Measurements from ENCODE around the gene GPR143. TPM values are rescaled to one million over a fixed set of nuclear protein-coding genes. Genes with fewer than 3 reads are reported as not detected.

Gene GPR143
- total and polyA plus RNA-seq, 10 of the 15 experiments (the other 5 are each of a cell fraction or from before 2014, with no cell fraction given) = 0.05 to 0.31 (median 0.15) TPM; not detected in 5

- TF ChIP-seq ZNF687 (IDR thresholded peaks at IDR 0.05) (no peak), STAT3 (IDR thresholded peaks at IDR 0.05; ENCODE audit: low read depth, low read length) (no peak), ZNF24 (IDR thresholded peaks at IDR 0.05) (no peak)
Measured at GRCh38 chrX:9745417-9746115, 20.1 kb downstream of the GPR143 start (continued).

- Histone ChIP-seq H3K79me2 (ENCODE audit: control insufficient read depth, insufficient read depth, low read length) (no peaks in the 10 kb centered on the region), H4K20me1 (ENCODE audit: control insufficient read depth, insufficient read depth) (no peaks in the 10 kb centered on the region), H3K9me3 (replicated peaks; ENCODE audit: control insufficient read depth, insufficient read depth, low read length) (no peaks in the 10 kb centered on the region), H3K36me3 (ENCODE audit: control insufficient read depth in 2 of 2, insufficient read depth in 2 of 2, low read length in 1 of 2) (no peaks in the 10 kb centered on the region), H2AFZ (ENCODE audit: control insufficient read depth, low read depth, low read length) (no peak overlapping the region), H3K4me1 (ENCODE audit: control insufficient read depth, insufficient read depth, low read length) (no peaks in the 10 kb centered on the region), H3K4me2 (ENCODE audit: control insufficient read depth, insufficient read depth) (no peak overlapping the region), H3K27me3 (replicated peaks in 1 of 2; ENCODE audit: control insufficient read depth in 2 of 2, insufficient read depth in 2 of 2, low read length in 1 of 2) (no peaks in the 10 kb centered on the region), H3K9ac (ENCODE audit: control insufficient read depth, insufficient read depth, low read length) (no peak overlapping the region), H3K4me3 (no peak overlapping the region), H3K27ac (ENCODE audit: control insufficient read depth, insufficient read depth) (no peak overlapping the region)
- peak; percentile 69 for ATAC-seq
- WGBS (ENCODE audit: insufficient coverage, insufficient replicate concordance, low lambda C conversion rate, missing lambda C conversion rate) = 8% methylated on average over 5 of the region's 5 CpGs
- in situ Hi-C loops (cut with MboI) = no loop called here
- ChIA-PET CTCF (no interaction called here), POLR2A (no interaction called here), SMC1A (ENCODE audit: uncharacterized antibody, unreplicated experiment) (interaction anchor here (1.0 kb wide), 2 partner anchors 15 to 317 kb away, joined by 3 read pairs; no protein-coding TSS in a partner anchor), RAD21 (ENCODE audit: unreplicated experiment) (no interaction called here)
- BruUV-seq (replicated peaks) = no TSS peak
- intact Hi-C loops (cut with micrococcal nuclease; ENCODE audit: unreplicated experiment) = no loop called here
- no peak for FAIRE-seq
- no peak for DNase-seq (ENCODE audit: low read depth, low spot score)
- TF ChIP-seq IKZF1 (conservative IDR thresholded peaks at IDR 0.05) (peak; percentile 39), MEF2B (IDR thresholded peaks at IDR 0.05; ENCODE audit: partially characterized antibody, poor library complexity, severe bottlenecking) (peak; percentile 13), EED (IDR thresholded peaks at IDR 0.05; ENCODE audit: low read depth) (0 out of 2 replicates have a peak, but pooled peaks have one; percentile 18), IKZF2 (IDR thresholded peaks at IDR 0.05) (0 out of 4 replicates have a peak, but pooled peaks of 1 of the 2 experiments have one; percentile 11), E4F1 (IDR thresholded peaks at IDR 0.05; ENCODE audit: borderline replicate concordance, partially characterized antibody) (no peak), NR2C2 (IDR thresholded peaks at IDR 0.05; ENCODE audit: borderline replicate concordance, control insufficient read depth, insufficient read length, low read depth) (no peak), CHD2 (IDR thresholded peaks at IDR 0.05; ENCODE audit: borderline replicate concordance, low read depth, low read length) (no peak), ETV6 (conservative IDR thresholded peaks at IDR 0.05 in 1 of 2, IDR thresholded peaks at IDR 0.05 in 1 of 2; ENCODE audit: borderline replicate concordance in 1 of 2, low read depth in 1 of 2) (no peak), PBX3 (IDR thresholded peaks at IDR 0.05; ENCODE audit: insufficient replicate concordance, low read depth, low read length) (peak; percentile 68), NFXL1 (IDR thresholded peaks at IDR 0.05; ENCODE audit: borderline replicate concordance) (no peak), BACH1 (IDR thresholded peaks at IDR 0.05; ENCODE audit: borderline replicate concordance) (no peak)
Measured at GRCh38 chrX:9739130-9739529, 26.5 kb downstream of the GPR143 start.

All from GM12878 (cell line).